WERI-Rb-1 (cell line): ENCODE measurements around the gene AICDA.

Source experiments
- DNase-seq: peaks from one replicate; pipeline ENCODE4 v3.0.0-alpha.2; 2020
- H3K27ac ChIP-seq: fragments of 250-450 bp; sonication (Bioruptor Pico); 2 replicates; pipeline ENCODE4 v1.5.1; 2020; ENCODE audit warnings: mild to moderate bottlenecking, moderate library complexity
- H3K27me3 ChIP-seq: fragments of 250-450 bp; sonication (Bioruptor Pico); 2 replicates; pipeline ENCODE4 v1.5.1; 2021; ENCODE audit warnings: mild to moderate bottlenecking, low read depth, moderate library complexity; ENCODE audit not compliant: insufficient read depth, severe bottlenecking
- H3K36me3 ChIP-seq: fragments of 250-450 bp; sonication (Bioruptor Pico); 2 replicates; pipeline ENCODE4 v1.5.1; 2020; ENCODE audit warnings: mild to moderate bottlenecking, moderate library complexity
- H3K4me3 ChIP-seq: 2 replicates; pipeline ENCODE4 v1.5.1; 2011; ENCODE audit warnings: low read depth, mild to moderate bottlenecking, control low read depth, low read length
- H3K9me3 ChIP-seq: fragments of 250-450 bp; sonication (Bioruptor Pico); 2 replicates; pipeline ENCODE4 v1.5.1; 2021; ENCODE audit warnings: mild to moderate bottlenecking, moderate library complexity; ENCODE audit not compliant: severe bottlenecking
- CTCF ChIP-seq: IDR thresholded peaks from 2 replicates; pipeline ENCODE4 v1.5.1; 2011; ENCODE audit warnings: low read depth, mild to moderate bottlenecking, control low read depth, inconsistent platforms, low read length

AICDA gene

GRCh38 chr12:8612629-8613028, at the start of gene AICDA:
Gene AICDA, minus strand, starts transcription at chr12:8612859. Its CDS starts 92 bp downstream, at chr12:8612767.
- no peak for DNase-seq
- Histone ChIP-seq H3K27ac (no peak within 1 kb of the TSS; the same call in 1 of the 2 replicates), H3K9me3 (no peaks in the 10 kb centered on the region), H3K36me3 (no peaks in the 10 kb centered on the region), H3K27me3 (no peaks in the 10 kb centered on the region), H3K4me3 (no peak within 1 kb of the TSS)
- TF ChIP-seq CTCF, result no peak

GRCh38 chr12:8661751-8662150, 49.1 kb upstream of the AICDA start:
- no peak for TF ChIP-seq CTCF
- DNase-seq, result no peak
- H3K27me3 ChIP-seq, result no peaks in the 10 kb centered on the region
- H3K4me3 ChIP-seq, result no peak overlapping the region
- no peaks in the 10 kb centered on the region for H3K36me3 ChIP-seq
- no peaks in the 10 kb centered on the region for H3K9me3 ChIP-seq
- H3K27ac ChIP-seq, result no peak overlapping the region

GRCh38 chr12:8661016-8661415, 48.4 kb upstream of the AICDA start:
- no peaks in the 10 kb centered on the region for H3K9me3 ChIP-seq
- no peak overlapping the region for H3K4me3 ChIP-seq
- no peak for TF ChIP-seq CTCF
- H3K36me3 ChIP-seq, result no peaks in the 10 kb centered on the region
- DNase-seq, result no peak
- no peak overlapping the region for H3K27ac ChIP-seq
- H3K27me3 ChIP-seq, result no peaks in the 10 kb centered on the region

GRCh38 chr12:8658346-8658745, 45.7 kb upstream of the AICDA start:
- H3K27me3 ChIP-seq, result no peaks in the 10 kb centered on the region
- DNase-seq, result no peak

GRCh38 chr12:8655421-8655820, 42.8 kb upstream of the AICDA start:
- Histone ChIP-seq H3K36me3 (no peaks in the 10 kb centered on the region), H3K4me3 (no peak overlapping the region), H3K9me3 (no peaks in the 10 kb centered on the region), H3K27me3 (no peaks in the 10 kb centered on the region), H3K27ac (no peak overlapping the region)
- no peak for DNase-seq
- no peak for TF ChIP-seq CTCF

More at GRCh38 chr12:8658346-8658745, 45.7 kb upstream of the AICDA start:
- Histone ChIP-seq H3K36me3 (no peaks in the 10 kb centered on the region), H3K4me3 (no peak overlapping the region), H3K27ac (no peak overlapping the region), H3K9me3 (no peaks in the 10 kb centered on the region)
- no peak for TF ChIP-seq CTCF

- Histone ChIP-seq H3K36me3 (no peaks in the 10 kb centered on the region), H3K27ac (no peak overlapping the region), H3K9me3 (no peaks in the 10 kb centered on the region), H3K27me3 (no peaks in the 10 kb centered on the region), H3K4me3 (no peak overlapping the region)
- TF ChIP-seq CTCF, result no peak
- no peak for DNase-seq
Measured at GRCh38 chr12:8648576-8649205, 36.0 kb upstream of the AICDA start.
